SIG-M5 (cell line): ENCODE results near the gene ATP2C2.
A peak's percentile ranks its signal among the peaks of the same experiment; 100 is the strongest.

Source experiments
- DNase-seq: peaks from one replicate; lab custom pipeline; 2025; lab: John Stamatoyannopoulos, UW

ATP2C2 gene

DNA sequence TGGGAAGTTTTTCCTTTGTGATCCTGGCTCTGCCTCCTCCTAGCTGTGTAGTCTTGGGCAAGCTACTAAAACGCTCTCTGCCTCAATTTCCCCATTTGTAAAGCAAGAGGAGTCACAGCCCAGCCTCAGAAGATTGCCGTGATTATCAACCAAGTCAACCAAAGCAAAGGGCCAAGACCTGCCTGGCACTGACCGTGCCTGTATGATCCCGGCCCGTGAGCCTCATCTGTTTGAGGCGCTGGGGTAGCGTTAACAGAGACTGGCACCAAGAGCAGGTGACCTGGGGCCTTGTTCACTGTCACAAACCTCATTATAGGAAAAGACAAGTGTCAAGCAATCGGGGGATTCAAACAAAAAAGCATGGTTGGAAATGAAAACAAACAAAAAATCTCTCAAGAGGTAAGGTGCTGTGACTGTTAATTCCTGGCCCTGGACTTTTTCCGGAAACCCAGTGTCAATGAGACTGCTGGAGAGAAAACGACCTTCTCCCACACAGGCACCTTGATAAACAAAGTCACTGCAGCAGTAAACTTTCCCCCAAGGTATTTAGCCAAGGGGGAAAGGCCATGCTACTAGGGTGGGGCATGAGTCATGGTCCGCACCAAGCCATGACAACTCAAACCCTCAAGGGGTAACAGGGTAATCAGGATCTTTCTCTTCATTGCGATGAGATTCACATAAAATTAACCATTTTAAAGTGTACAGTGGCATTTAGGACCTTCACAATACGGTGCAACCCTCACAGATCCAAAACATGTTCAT is 130.7 kb downstream of the ATP2C2 start:
- no peak for DNase-seq

DNA sequence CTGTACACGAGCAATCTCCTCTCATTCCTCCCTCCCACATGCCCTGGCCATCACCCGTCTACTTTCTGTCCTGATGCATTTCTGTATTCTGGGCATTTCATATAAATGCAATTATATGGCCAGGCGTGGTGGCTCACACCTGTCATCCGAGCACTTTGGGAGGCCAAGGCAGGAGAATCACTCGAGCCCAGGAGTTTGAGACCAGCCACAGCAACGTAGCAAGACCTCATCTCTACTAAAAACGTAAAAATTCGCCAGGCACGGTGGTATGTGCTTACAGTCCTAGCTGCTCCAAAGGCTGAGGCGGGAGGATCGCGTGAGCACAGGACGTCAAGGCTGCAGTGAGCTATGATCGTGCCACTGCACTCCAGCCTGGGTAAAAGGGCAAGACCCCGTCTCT is 131.3 kb downstream of the ATP2C2 start:
- no peak for DNase-seq

DNA sequence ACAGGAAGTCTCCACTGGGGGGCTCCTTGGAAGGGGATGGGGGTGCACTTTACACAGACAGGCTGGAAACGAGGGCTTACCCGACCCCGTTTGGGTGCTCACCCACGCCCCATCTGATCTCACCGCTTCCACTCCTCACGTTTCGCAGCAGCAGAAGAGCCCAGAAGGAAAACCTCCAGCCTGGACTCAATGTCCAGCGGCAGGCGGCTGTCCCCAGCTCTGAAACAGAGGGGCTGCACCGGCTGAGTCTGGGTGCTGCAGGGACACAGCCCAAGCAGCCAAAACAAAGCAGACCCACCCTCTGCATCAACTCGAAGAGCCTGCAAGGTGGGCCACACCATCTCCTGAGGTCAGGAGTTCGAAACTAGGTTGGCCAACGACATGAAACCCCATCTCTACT is 132.2 kb downstream of the ATP2C2 start:
- DNase-seq, result no peak

DNA sequence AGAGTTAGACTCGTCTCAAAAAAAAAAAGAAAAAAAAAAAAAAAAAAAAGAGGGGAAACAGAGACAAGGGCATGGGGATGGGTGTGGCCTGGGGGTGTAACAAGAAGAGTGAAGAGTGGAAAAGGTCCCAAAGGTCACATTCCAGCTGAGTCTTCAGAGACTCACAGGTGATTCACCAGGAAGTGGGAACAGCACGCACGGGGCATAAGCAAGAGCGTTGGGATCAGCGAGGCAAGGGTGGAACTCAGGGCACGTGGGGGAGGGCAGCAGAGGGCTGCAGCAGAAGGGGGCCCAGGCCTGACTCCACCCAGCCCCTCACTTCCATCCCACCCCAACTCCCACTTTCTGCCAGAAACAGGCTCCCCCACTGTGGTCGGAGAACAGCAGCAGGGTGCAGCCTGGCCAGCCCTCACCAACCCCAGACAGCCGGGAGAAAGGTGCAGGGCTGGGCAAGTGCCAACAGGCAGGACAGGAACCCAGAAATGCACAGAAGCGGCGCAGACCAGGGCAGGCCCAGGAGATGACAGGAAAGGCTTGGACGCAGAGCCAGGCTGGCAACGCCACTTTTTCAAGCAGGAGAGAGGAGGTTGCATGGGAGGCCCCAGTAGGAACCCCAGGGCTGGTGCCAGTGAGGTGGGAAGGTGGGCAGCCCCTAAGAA is 132.9 kb downstream of the ATP2C2 start:
- DNase-seq, result no peak

DNA sequence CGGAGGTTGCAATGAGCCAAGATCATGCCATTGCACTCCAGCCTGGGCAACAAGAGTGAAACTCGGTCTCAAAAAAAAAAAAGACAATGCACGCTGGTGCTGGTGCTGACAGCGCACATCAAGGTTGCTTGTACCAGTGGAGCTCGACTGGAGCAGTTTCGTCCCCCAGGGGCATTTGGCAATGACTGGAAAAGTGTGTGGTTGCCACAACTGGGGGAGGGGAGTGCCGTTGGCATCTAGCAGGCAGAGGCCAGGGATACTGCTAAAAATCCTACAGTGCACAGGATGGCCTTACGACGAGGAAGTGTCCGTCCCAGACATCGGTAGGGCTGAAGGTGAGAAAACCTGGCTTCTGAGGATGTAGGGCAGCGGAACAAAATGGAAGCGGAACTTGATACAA is 133.7 kb downstream of the ATP2C2 start:
- DNase-seq, result no peak

DNA sequence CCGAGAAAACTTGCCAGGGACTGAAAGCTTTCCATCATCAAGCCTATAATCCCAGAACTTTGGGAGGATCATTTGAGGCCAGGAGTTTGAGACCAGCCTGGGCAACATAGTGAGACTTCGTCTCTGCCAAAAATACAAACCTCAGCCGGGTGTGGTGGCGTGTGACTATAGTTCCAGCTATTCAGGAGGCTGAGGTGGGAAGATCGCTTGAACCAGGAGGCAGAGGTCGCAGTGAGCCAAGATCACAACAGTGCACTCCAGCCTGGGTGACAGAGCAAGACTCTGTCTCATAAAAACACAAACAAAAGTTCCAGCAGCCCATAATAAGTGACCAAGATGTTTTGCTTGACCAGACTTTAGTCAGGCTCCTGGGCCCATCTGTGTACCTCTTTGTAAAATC is 134.2 kb downstream of the ATP2C2 start:
- no peak for DNase-seq

DNA sequence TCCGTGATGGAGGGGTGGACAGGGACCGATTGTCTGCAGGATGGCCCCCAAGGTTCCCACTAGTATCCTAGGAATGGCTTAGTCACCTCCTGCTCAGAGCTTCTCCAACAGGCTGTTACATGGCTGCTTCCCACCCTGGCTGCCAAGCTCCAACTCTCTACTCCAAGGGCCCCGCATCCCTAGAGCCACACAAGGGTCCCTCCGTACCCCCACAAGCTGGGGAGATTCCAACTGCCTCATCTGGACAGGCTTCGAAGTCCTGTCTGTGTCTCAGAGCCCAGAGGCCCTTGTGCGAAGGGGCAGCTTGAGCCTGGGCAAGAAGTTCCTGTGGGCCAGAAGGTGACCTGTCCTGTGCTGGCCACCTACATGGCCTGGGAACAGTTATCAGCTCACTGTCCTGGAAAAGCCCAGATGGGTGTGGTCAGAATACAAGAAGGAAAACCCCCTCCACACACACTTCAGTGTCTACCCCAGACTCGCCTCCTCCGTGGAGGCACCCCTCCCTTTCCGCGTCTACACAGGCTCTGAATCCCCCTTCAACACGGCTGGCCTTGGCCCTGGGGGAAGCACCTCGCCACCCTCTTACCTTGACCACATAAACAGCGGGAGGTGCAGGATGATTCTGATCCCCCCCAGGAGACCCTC is 135.5 kb downstream of the ATP2C2 start:
- DNase-seq, result no peak

DNA sequence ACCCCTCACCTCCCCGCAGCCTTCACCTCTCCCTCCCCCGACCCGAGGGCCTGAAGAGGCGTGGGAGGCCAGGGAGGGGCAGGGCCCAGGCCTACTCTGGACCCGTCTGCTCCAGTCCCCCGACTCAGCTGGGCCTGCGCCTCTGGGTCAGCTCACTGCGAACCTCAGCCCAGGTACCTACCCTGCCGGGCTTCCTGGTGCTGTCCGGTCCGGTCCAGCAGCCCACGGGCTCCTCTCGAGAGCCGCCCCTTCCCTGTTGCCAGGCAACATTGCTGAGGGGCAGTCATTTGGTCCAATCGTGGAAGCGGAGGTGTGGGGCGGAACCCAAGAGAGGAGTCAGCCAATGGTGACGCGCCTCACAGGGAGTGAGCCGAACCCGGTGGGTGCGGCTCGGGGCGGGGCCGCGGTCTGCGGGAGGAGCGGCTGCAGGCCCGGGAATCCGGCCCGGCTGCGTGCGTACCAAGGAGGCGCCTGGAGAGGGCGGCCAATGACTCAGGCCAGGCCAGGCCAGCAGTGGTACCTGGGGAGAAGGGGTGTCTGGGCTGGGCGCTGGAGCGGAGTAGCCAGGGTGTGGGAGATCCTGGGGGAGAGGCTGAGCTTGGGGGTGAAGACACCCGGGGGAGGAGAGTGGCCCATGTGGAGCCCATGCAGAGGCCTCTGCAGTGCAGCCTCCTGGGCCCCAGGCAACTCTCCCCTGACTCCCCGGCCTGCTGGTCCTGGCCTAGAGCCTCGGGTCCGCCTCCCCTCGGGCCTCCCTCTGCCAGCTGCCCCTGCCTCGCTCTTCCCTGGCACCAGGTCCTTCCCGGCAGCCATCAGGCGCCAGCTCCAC is 136.3 kb downstream of the ATP2C2 start, which contains the start of gene MEAK7:
Gene MEAK7, minus strand, starts transcription at position 240 of the 829 bp plus-strand sequence. CDS start 6,573 bp downstream, outside the sequence.
- peak; percentile 41 for DNase-seq

DNA sequence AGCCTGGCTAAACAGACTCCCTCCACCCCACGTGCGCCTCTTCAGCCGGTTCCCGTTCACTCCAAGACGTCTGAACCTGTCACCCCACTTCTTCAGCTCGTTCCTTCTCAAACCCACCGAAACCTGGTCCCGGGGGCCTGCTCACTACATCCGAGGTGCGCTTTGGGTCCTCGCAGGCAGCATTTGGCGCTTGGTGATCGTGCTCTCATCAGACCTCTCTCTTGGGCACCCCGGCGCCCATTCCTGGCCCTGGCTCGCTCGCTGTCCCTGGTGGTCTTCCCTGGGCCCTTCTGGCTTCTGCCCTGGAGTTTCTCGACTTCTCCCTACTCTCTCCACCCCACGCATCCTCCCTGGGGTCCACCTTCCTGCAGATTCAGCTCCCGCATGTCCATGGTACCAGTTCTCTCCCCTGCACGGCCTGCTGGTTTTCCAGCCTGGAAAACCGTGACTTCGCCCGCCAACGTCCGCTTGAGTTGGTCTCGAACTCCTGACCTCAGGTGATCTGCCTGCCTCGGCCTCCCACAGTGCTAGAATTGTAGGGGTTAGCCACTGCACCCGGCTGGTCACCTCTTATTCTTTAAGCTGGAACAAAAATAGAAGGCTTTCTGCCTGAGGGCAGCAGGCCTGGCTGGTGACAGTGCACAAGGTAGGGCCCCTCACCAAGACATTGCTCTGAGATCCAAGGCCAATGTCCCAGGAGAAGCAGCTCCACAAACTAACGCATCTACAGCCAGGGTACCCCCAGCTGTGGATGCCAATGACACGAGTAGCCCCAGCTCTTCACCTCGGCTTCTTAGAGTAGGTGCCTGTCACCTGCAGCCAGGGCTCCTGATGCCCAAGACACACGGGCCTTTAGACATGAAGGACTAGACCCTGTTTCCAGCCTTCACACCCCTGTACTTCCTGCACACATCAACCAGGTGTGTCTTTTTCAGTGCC is 137.2 kb downstream of the ATP2C2 start:
- no peak for DNase-seq

DNA sequence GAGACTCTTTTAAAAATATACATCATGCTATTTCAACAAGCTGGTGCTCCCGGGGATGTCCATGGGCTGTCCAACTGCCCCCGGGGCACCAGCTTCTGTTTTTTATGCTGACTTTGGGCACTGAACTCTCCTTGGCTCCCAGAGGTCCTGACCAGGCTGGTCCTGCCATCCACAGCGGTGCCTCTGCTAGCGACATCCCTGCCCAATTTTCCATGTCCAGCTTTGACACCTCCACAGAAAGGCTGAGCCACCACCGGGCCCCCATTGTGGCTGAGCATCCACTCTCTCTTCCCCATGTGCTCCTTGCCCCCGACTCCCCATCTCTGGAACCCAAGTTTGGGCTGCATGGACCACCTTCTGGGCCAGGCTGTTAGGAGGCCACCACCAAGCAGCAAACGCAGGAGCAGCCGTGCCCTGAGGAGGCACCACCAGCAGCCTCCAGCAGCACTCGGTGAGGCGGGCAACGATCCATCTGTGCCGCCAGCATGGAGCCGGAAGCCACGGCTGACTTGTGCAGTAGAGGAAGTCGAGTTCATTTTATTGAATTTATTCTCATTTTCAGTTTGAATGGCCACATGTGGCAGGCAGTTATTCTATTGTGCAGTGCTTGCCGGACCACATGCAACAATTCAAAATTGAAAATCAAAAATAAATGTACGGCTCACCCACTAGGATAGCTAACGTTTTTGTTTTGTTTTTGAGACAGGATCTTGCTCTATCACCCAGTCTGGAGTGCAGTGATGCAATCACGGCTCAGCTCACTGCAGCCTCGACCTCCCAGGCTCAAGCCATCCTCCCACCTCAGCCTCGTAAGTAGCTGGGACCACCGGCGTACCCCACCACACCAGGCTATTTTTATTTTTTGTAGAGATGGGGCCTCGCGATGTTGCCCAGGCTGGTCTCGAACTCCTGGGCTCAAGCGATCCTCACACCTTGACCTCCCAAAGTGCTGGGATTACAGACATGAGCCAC is 139.0 kb downstream of the ATP2C2 start:
- DNase-seq, result no peak

DNA sequence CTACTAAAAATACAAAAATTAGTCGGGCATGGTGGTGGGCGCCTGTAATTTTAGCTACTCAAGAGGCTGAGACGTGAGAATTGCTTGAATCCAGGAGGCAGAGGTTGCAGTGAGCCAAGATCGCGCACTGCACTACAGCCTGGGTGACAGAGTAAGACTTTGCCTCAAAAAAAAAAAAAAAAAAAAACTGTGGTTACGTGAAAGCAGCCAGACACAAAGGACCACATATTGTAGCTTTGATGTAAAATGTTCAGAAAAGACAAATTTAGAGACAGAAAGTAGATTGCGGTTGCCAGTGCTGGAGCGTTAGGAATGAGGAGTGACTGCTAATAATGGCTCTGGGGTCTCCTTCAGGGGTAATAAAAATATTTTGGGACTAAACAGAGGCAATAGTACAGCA is 140.2 kb downstream of the ATP2C2 start:
- DNase-seq, result no peak

DNA sequence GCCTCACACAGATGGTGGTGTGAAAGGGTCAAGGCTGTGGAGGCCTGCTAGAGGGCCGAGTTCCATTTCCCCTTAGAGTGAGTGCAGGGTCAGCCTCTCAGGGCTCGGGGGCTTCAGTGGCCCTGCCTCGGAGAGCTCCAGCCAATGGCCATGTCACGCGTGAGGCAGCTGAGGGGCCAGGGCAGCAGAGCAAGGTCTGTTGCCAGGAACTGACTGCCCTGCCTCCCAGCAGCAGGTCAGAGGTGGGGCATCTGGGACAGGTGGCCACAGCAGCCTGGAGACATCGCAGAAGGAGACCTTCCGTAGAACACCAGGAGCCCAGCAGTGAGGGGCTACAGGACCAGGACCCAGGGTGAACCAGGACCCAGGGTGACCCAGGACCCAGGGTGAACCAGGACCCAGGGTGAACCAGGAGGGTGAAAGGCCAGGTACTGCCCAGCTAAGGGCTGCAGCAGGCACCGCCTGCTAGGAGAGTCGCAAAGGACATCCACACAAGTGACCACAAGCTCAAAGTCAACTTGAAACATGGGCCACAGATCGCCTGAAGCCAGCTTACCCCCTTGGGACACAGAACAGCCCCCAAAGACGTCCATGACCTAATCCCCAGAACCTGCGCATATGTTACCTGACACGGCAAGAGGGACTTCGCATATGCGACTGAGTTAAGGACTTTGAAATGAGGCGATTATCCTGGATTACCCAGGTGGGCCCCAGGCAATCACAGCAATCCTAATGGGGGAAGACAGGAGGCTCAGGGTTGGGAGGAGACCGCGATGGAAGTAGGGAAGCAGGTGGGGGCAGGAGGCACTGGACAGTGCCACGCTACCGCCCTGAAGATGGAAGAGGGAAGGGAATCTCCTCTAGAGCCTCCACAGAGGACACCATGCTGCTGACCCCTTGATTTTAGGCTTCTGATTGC is 141.0 kb downstream of the ATP2C2 start:
- DNase-seq, result no peak

DNA sequence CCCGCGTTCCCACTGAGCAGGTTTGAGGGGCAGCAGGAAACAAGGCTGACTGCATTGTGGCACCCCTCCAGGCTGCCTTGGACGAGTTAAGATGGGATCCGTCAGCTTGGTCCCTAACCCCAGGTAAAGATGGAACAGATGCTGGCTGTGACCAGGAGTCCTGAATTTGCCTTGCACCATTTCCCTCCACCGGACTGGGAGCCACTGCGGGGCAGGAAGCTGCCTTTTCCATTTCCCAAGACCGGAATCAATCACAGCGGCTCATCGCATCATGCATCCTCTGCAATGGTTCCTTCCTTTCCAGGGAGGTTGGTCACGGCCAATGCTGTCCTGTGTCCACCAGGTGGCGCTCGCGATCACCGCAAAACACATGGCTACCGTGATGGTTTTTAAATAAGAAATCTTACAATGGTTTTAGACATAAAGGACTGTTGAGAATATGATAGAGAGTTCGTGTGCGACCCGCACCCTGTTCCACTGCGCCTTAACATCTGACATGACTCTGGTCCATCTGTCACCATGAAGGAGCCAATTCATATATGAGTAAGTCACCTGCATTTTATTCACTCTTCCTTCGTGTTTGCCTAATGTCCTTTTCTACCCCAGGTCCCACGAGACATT is 143.0 kb downstream of the ATP2C2 start:
- DNase-seq, result no peak

DNA sequence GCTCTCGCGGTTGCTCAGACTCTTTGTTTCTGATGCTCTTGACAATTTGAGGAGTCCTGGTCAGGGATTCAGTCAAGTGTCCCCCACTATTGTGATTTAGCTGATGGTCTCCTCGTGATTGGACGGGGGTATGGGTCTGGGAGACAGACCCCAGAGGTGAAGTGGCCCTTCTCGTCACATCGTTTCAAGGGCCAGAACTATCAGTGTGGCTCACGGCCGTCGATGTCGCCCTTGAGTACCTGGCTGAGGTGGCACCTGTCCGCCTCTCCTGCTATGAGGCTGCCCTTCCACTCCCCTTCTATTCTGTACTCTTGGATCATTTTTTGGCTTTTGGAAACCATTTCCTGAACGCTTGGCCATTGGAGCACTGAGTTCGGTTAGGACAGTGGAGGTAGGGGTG is 143.5 kb downstream of the ATP2C2 start:
- DNase-seq, result no peak

DNA sequence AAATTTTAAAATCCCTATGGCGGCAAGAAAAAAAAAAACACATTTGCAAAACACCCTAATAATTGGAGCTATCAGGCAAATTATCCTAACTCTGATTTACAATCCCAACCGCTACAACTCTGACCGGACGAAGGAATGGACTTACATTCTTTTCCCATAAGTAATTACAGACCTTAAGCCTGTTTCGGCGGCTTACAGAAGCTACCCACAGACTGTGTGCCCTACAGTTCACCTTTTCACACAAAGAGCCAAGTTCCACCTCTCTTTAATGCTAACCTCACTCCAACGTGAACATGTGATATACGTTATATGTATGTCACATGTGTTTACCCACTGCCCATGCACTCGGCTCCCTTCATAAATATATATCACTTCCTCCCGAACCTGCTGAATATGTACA is 144.8 kb downstream of the ATP2C2 start:
- no peak for DNase-seq

DNA sequence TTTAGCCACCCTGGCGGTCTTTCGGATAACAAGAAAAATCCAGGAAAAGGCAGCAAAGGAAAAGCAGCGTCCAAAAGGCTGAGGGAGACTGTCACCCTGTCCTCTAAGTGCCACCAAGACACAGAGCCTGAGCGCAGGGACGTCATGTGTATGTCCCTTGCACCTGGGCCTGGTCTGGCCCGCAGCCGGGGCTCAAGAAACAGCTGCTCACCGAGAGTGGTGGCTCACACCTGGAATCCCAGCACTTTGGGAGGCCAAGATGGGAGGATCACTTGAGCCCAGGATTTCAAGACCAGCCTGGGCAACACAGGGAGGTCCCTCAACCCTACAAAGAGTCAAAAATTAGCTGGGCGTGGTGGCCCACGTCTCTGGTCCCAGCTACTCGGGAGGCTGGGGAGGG is 145.3 kb downstream of the ATP2C2 start:
- no peak for DNase-seq
